ENCODE data around the gene SH2D7. TPM values are rescaled to one million over a fixed set of nuclear protein-coding genes. Genes with fewer than 3 reads are reported as not detected.
A peak's percentile ranks its signal among the peaks of the same experiment; 100 is the strongest.

The SH2D7 gene
- total RNA-seq, 1 experiment from 2014 or later = not detected

- TF ChIP-seq ZMAT4 (CRISPR knock-in tag; IDR thresholded peaks at IDR 0.05) (no peak), PRDM15 (CRISPR knock-in tag; IDR thresholded peaks at IDR 0.05) (0 out of 2 replicates have a peak, but pooled peaks have one; percentile 20), ZNF263 (CRISPR knock-in tag; IDR thresholded peaks at IDR 0.05; ENCODE audit: low read depth) (no peak), MYBL2 (CRISPR knock-in tag; IDR thresholded peaks at IDR 0.05) (no peak), E2F1 (CRISPR knock-in tag; IDR thresholded peaks at IDR 0.05) (no peak), ETV6 (CRISPR knock-in tag; IDR thresholded peaks at IDR 0.05) (peak; percentile 63; the same call in 1 of the 2 replicates), ERG (CRISPR knock-in tag; IDR thresholded peaks at IDR 0.05) (no peak), ATF1 (CRISPR knock-in tag; IDR thresholded peaks at IDR 0.05) (no peak), FOXJ3 (CRISPR knock-in tag; IDR thresholded peaks at IDR 0.05; ENCODE audit: borderline replicate concordance) (no peak), ZNF121 (CRISPR knock-in tag; IDR thresholded peaks at IDR 0.05) (no peak), ZNF423 (CRISPR knock-in tag; IDR thresholded peaks at IDR 0.05) (no peak), ARID4B (CRISPR knock-in tag; IDR thresholded peaks at IDR 0.05; ENCODE audit: borderline replicate concordance) (0 out of 2 replicates have a peak, but pooled peaks have one; percentile 32), USF1 (CRISPR knock-in tag; IDR thresholded peaks at IDR 0.05) (no peak), PREB (CRISPR knock-in tag; IDR thresholded peaks at IDR 0.05; ENCODE audit: borderline replicate concordance) (no peak), ZNF232 (CRISPR knock-in tag; IDR thresholded peaks at IDR 0.05) (no peak), MXD4 (CRISPR knock-in tag; IDR thresholded peaks at IDR 0.05; ENCODE audit: borderline replicate concordance) (no peak), TEAD4 (CRISPR knock-in tag; IDR thresholded peaks at IDR 0.05) (no peak), NFATC4 (CRISPR knock-in tag; IDR thresholded peaks at IDR 0.05) (no peak; the same call in 1 of the 2 replicates), FOXP1 (CRISPR knock-in tag; IDR thresholded peaks at IDR 0.05; ENCODE audit: borderline replicate concordance) (0 out of 2 replicates have a peak, but pooled peaks have one; percentile 45), USF2 (CRISPR knock-in tag; IDR thresholded peaks at IDR 0.05) (no peak), EMX1 (CRISPR knock-in tag; IDR thresholded peaks at IDR 0.05) (no peak), SOX15 (CRISPR knock-in tag; IDR thresholded peaks at IDR 0.05) (no peak), ZNF512 (CRISPR knock-in tag; IDR thresholded peaks at IDR 0.05; ENCODE audit: borderline replicate concordance) (no peak)
Observed at GRCh38 chr15:78149068-78149804, 56.9 kb downstream of the SH2D7 start, which contains the start of gene IDH3A (continued).
